Activated CD4-positive, alpha-beta T cell treated with anti-CD3 and anti-CD28 coated beads, Interleukin-2, amount 10 ng/mL, durations not matched to agents 24 days and 14 days (primary cell): ENCODE measurements around the gene RAD51B. TPM values are rescaled to one million over a fixed set of nuclear protein-coding genes. Genes with fewer than 3 reads are reported as not detected.
A peak's percentile ranks its signal among the peaks of the same experiment; 100 is the strongest.

Source experiments
- DNase-seq: peaks from one replicate; pipeline ENCODE4 v3.0.0; 2022
- H3K27ac Mint-ChIP-seq: one replicate; pipeline ENCODE4 v1.8.0; 2022; ENCODE audit warnings: mild to moderate bottlenecking, mixed read lengths
- H3K27me3 Mint-ChIP-seq: one replicate; pipeline ENCODE4 v1.8.0; 2022; ENCODE audit warnings: mixed read lengths
- H3K36me3 Mint-ChIP-seq: one replicate; pipeline ENCODE4 v1.8.0; 2022; ENCODE audit warnings: low read depth, mild to moderate bottlenecking, mixed read lengths
- H3K4me1 Mint-ChIP-seq: one replicate; pipeline ENCODE4 v1.8.0; 2021; ENCODE audit warnings: mixed read lengths
- H3K4me3 Mint-ChIP-seq: one replicate; pipeline ENCODE4 v1.8.0; 2022; ENCODE audit warnings: mild to moderate bottlenecking, moderate library complexity, mixed read lengths
- H3K9me3 Mint-ChIP-seq: one replicate; pipeline ENCODE4 v1.8.0; 2021; ENCODE audit warnings: mixed read lengths
- intact Hi-C: fragments of 100-400 bp; cut with micrococcal nuclease; formaldehyde crosslinking; loops from one replicate; pipeline ENCODE4 v1.15.1; 2023
- total RNA-seq: library from RNA; stranded (reverse); gene quantifications from 2 replicates; pipeline ENCODE4 v1.2.3, GENCODE V29; 2022

Gene RAD51B
- total RNA-seq, 1 donor from 2014 or later: 29.3 TPM

DNA sequence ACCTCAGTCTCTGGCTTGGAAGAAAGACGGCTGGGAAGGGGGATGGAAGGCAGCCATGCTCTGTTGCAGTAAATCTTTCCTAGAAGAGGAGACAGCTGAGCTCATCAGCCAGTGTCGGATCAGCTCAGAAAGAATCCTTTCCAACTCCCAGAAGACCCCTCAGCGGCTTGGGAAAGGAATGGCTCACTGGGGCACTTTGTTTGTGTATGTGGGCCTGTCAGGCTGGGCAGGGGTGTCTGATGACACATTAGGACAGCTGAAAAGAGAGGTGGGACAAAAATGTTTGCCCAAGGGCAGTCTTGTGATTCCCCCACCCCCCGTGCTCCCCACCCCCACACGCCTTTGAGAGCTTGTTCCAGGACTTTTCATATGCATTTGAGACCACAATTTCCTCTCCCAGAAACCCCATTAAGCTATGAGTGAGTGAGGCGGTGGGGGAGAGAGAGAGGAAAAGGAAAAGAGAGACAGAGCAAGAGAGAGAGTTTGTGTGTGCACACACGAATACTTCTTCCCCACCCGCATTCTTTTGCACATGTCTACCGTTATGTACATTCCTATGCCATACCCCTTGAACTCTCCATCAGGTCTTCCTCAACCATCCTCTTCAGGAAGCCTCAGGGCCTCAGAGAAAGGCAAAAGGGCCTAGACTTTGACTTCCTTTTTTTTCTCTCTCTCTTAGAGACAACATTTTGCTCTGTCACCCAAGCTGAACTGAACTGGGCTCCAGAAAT, 774.4 kb downstream of the RAD51B start:
- intact Hi-C loops: no loop called here
- Mint-ChIP-seq H3K27me3 (no peaks in the 10 kb centered on the region), H3K4me1 (peaks cover 15% of the 10 kb centered on the region), H3K9me3 (no peaks in the 10 kb centered on the region), H3K4me3 (no peak overlapping the region), H3K36me3 (no peaks in the 10 kb centered on the region), H3K27ac (peak overlapping the region; percentile 75)
- DNase-seq: no peak

DNA sequence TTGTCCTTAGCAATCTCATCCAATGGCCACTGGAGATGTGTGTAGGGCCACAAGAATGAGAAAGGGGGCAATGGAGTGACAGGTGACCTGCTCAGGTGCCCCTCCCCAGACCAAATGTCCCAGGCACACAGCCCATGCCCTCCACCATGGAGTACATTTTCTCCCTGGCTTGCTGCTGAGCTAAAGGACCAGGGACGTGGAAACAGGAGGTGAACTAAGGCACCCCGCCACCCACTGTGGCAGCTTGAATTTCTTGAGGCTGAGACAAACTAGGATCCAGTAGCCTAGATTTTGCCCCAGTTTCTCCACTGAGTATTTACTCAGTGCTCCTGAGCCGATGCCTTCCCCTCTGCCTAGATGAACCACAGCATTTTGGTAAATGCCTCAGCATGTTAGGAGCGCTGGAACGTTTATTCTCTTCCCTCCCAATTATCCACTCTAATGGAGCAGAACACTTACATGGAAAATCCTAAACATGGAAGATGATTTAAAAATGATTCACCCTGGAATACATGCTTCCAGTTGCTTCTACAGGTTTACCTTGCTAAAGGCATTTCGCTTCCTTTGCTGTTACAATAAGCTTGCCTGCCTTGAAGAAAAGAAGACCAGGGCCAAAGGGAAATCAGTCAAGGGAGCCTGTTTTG, 775.3 kb downstream of the RAD51B start:
- no peak overlapping the region for H3K4me3 Mint-ChIP-seq
- no peaks in the 10 kb centered on the region for H3K36me3 Mint-ChIP-seq
- peaks cover 15% of the 10 kb centered on the region for H3K4me1 Mint-ChIP-seq
- DNase-seq: no peak
- H3K27ac Mint-ChIP-seq: no peak overlapping the region
- no peaks in the 10 kb centered on the region for H3K9me3 Mint-ChIP-seq
- H3K27me3 Mint-ChIP-seq: no peaks in the 10 kb centered on the region
- intact Hi-C loops: no loop called here

DNA sequence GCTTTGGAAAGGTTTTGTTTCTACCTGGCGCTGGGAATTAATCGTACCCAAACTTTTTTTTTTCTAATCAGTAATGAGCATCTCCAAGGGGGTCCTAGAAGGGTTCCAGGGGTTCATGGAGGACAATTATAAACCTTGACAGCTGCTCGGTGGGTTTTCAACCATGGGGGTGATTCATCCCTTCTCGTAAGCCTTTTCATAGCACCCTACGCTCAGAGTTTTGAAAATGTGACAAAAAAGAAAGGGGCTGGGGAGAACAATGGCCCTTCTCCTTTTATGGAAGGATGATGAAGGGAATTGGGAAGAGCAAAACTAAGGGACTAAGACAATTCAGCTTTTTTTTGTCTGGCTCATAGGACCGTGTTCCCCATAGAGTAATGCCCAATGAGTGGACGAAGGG, 776.6 kb downstream of the RAD51B start:
- H3K36me3 Mint-ChIP-seq: no peaks in the 10 kb centered on the region
- no peak for DNase-seq
- intact Hi-C loops: no loop called here
- no peak overlapping the region for H3K27ac Mint-ChIP-seq
- no peaks in the 10 kb centered on the region for H3K27me3 Mint-ChIP-seq
- no peaks in the 10 kb centered on the region for H3K9me3 Mint-ChIP-seq
- H3K4me1 Mint-ChIP-seq: peaks cover 15% of the 10 kb centered on the region
- H3K4me3 Mint-ChIP-seq: no peak overlapping the region

DNA sequence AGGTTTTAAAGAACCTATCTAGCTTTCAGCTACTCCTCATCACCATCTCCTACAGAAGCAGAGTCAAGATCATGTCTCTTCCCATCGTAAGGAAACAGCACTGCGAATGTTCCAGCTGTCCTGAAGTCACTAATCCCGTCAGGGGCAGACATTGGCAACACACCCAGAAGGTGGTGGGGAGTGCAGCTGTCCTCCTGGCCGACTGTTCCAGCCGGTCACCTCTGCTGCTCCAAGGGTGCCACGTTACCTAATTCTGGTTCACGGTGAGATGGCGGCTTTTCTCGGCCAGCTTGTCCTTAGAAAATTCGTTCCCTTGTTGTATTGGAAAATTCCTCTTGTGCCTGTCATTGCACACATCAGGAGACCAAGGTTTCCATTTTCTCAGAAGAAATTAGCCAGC, 777.1 kb downstream of the RAD51B start:
- Mint-ChIP-seq H3K27me3 (no peaks in the 10 kb centered on the region), H3K9me3 (peaks cover 2% of the 10 kb centered on the region), H3K27ac (no peak overlapping the region), H3K4me3 (no peak overlapping the region), H3K36me3 (no peaks in the 10 kb centered on the region), H3K4me1 (peaks cover 12% of the 10 kb centered on the region)
- DNase-seq: no peak
- intact Hi-C loops: no loop called here

DNA sequence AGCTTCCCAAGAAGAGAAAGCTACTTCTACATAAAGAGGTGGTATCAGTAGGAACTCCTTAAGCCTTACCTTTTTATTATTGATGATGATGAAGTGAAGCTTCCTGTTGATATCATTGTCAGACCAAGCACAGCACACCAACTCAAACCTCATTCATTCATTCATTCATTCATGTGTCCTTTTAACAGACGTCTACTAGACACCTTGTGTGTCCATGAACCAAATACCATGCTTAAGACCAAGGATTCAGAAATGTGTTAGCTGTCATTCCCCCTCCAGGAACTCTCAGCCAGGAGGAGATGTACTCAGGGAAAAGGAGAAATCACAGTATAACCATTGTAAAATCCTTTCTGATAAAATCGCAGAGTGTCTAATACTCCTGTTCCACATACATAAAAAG, 778.5 kb downstream of the RAD51B start:
- no peak for DNase-seq
- Mint-ChIP-seq H3K36me3 (no peaks in the 10 kb centered on the region), H3K9me3 (peaks cover 8% of the 10 kb centered on the region), H3K27me3 (no peaks in the 10 kb centered on the region), H3K27ac (no peak overlapping the region), H3K4me3 (no peak overlapping the region), H3K4me1 (peaks cover 12% of the 10 kb centered on the region)
- intact Hi-C loops: no loop called here

DNA sequence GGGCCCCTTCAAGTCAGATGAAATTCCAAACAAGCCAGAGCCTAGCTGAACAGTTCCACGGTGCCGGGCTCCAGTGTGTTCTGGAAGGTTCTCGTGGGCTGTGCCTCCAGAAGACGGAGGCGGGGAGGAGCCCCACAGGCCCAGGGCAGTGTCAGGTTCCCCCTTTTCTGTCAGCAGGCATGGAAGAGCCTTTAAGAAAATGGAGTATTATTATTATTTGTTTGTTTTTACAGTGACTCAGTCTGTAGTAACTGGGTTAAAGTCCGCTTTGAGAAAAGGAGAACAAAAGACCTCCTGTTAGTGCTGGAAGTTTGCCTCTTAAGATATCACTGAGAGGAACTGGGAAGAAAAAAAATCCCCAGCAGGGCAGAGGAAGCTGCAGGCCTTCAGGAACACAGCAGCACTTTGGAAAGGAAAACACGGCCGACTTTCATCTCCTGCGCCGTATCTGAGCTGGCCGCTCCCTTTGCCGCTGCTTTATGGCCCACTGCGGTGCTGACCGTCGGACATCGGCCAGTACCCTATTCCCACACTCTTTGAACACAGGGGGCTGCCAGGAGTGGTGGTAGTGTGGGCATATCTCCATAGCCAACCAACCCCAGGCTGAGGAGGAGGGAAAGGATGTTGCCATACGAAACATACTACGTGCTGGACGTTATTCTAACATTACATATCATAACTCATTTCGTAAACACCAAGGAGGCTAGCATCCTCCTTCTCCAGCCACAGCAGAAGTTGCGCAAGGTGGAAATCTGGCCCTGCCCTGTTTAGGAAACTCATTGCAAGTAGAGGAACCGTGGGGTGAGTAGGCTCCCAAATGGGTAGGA, 779.3 kb downstream of the RAD51B start:
- intact Hi-C loops: no loop called here
- no peaks in the 10 kb centered on the region for H3K36me3 Mint-ChIP-seq
- no peak overlapping the region for H3K4me3 Mint-ChIP-seq
- H3K4me1 Mint-ChIP-seq: peaks cover 6% of the 10 kb centered on the region
- no peak for DNase-seq
- peaks cover 8% of the 10 kb centered on the region for H3K9me3 Mint-ChIP-seq
- no peaks in the 10 kb centered on the region for H3K27me3 Mint-ChIP-seq
- no peak overlapping the region for H3K27ac Mint-ChIP-seq

DNA sequence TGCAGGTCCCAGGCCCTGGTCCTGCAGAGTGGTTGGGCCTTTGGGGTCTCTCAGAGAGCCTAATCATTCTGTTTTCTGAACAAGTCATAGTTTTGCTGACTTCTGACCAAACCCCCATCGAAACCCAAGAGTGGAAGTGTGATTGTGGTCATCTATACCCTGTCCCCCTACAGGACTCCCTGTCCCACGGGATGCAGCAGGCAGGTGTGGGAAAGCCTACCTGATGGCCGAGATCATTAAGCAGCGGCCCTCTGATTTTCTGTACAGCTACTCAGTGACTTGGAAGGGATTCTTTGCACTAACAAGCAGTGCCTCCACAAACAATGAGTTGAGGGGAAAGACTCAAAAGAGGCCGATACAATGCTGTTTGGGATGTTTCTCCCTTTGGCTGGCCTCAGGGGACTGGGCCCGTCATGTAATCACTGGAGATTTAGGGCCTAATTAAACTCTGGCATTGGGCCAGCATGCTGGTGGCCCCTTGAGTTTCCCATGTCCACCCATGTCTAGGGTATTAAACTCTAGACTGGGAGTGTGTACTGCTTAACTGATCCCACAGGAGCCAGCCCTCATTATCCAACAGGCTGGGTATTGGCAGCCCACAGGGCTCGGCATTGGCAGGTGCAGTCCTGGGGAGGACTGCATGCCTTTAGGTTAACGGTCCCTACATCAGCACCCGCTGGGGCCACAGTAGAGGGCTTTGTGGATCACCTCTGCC, 780.5 kb downstream of the RAD51B start:
- H3K4me3 Mint-ChIP-seq: no peak overlapping the region
- no peaks in the 10 kb centered on the region for H3K27me3 Mint-ChIP-seq
- intact Hi-C loops: no loop called here

DNA sequence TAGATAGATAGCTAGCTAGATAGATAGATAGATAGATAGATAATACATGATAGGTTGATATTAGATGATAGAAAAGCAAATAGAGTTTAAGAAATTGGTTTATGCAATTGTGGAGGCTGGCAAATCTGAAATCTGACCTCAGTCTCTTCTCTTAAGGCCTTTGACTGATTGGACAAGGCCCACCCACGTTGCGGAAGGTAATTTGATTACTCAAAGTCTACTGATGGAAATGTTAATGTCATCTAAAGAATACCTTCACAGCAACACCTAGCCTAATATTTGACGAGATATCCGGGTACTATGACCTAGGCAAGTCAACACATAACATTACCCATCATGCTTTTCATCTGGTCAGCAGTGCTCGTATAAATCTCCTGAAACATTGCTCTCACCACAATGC, 782.9 kb downstream of the RAD51B start:
- H3K4me3 Mint-ChIP-seq: no peak overlapping the region
- no peak overlapping the region for H3K27ac Mint-ChIP-seq
- no peak for DNase-seq
- H3K9me3 Mint-ChIP-seq: peaks cover 13% of the 10 kb centered on the region
- H3K36me3 Mint-ChIP-seq: no peaks in the 10 kb centered on the region
- intact Hi-C loops: no loop called here
- H3K27me3 Mint-ChIP-seq: no peaks in the 10 kb centered on the region
- peaks cover 1% of the 10 kb centered on the region for H3K4me1 Mint-ChIP-seq

More for the DNA sequence above, 780.5 kb downstream of the RAD51B start:
- DNase-seq: no peak
- H3K4me1 Mint-ChIP-seq: no peaks in the 10 kb centered on the region
- H3K36me3 Mint-ChIP-seq: no peaks in the 10 kb centered on the region
- H3K27ac Mint-ChIP-seq: no peak overlapping the region
- H3K9me3 Mint-ChIP-seq: peaks cover 8% of the 10 kb centered on the region

DNA sequence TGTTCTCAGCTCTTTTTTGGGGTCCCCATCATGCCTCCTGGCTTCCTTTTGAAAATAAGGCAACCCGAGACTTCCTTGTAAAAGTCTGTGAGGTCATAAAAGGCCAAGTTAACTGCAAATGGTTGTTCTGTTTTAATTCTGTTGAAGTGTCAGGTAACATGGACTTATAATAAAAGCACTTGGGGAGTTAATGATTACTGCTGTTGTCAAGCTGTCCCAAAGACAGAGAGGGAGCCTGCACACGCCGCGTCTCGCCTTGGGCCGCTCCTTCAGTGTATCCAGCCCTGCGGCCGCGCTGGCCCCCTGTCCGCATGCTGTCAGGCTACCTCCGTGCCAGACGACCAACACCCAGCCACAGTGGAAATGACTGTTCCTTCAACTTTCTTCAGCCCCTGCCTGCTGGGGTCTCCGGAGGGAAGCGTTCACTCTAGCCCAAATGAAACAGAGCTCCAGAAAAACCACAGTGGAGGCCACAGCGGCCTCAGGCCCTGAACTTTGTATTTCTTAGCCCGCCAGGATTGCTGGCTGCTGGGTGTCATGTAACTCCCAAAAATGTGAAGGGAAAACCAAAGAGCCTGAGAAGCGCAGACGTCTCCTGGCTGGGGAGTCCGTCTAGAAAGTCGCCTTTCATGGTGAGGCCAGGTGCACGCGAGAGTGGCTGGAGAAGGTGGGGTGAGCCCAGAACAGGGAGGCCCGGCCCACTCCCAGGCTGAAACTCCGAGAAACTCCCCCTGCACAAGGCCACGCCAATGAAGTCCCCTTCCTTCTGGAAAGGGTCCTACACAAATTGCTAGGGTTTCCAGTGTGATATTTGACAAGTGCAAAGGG, 784.2 kb downstream of the RAD51B start:
- H3K4me1 Mint-ChIP-seq: peaks cover 4% of the 10 kb centered on the region
- intact Hi-C loops: no loop called here
- no peaks in the 10 kb centered on the region for H3K36me3 Mint-ChIP-seq
- H3K4me3 Mint-ChIP-seq: no peak overlapping the region
- H3K27ac Mint-ChIP-seq: no peak overlapping the region
- peaks cover 13% of the 10 kb centered on the region for H3K9me3 Mint-ChIP-seq
- H3K27me3 Mint-ChIP-seq: no peaks in the 10 kb centered on the region
- no peak for DNase-seq

DNA sequence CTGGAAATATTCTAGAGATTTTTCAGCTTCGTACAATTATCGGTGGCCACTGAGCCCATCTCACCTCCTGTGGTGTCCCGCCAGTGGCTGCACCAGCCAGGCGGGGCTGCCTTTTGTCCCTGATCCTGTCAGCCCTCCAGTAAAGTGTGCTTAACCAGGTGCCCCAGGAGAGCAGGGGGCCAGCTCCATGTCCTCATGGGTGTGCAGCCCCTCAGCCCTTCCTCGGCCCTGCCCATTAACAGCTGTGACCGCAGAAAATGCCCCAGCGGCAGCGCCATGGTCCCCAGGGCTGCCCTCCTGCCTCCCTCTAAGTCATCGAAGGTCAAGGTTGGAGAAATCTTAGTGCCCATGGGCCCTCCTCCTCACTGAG, 784.8 kb downstream of the RAD51B start:
- intact Hi-C loops: no loop called here
- H3K36me3 Mint-ChIP-seq: no peaks in the 10 kb centered on the region
- no peaks in the 10 kb centered on the region for H3K27me3 Mint-ChIP-seq
- H3K27ac Mint-ChIP-seq: no peak overlapping the region
- H3K9me3 Mint-ChIP-seq: peaks cover 13% of the 10 kb centered on the region
- no peak for DNase-seq
- H3K4me1 Mint-ChIP-seq: peaks cover 4% of the 10 kb centered on the region
- H3K4me3 Mint-ChIP-seq: no peak overlapping the region

DNA sequence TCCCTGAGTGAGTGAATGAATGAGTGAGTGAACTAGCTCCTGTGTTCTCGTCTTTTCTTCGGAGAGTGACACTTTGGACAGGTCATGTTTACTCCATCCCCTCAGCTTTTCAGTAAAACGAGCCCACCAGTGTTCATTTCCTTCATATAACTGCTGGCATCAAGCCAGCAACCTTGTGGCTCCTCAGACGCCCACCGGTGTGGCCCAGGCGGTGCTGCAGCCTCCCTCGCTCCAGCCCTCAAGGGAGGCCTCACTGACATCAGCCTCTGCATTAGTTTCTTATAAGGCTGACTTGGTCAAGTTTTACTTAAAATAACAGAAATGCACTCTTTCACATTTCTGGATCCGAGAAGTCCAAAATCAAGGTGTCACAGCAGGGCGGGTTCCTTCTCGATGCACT, 785.2 kb downstream of the RAD51B start:
- no peak overlapping the region for H3K4me3 Mint-ChIP-seq
- intact Hi-C loops: no loop called here
- H3K9me3 Mint-ChIP-seq: peaks cover 13% of the 10 kb centered on the region
- no peak for DNase-seq
- no peaks in the 10 kb centered on the region for H3K27me3 Mint-ChIP-seq
- peaks cover 4% of the 10 kb centered on the region for H3K4me1 Mint-ChIP-seq
- H3K27ac Mint-ChIP-seq: no peak overlapping the region
- no peaks in the 10 kb centered on the region for H3K36me3 Mint-ChIP-seq

DNA sequence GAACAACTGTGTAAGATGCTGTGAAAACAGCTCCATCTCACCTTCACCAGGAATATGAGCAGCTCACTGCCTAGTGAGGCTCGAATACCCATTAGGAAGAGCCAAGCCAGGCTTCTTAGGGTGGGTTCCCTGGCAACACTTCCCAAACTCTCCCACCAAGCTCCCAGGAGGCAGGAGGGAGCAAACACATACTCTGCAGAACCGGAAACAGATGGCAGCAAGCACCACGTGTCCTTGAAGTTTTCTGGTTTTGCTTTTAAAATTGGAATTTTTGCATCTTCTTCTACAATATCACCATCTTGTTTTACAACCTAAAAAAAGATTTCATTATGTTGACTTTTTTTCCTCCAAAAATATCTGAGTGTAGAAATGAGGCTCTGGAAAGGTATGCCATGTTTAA, 786.6 kb downstream of the RAD51B start:
- Mint-ChIP-seq H3K36me3 (no peaks in the 10 kb centered on the region), H3K9me3 (peaks cover 13% of the 10 kb centered on the region), H3K27me3 (no peaks in the 10 kb centered on the region), H3K4me1 (peaks cover 4% of the 10 kb centered on the region), H3K4me3 (no peak overlapping the region), H3K27ac (no peak overlapping the region)
- DNase-seq: no peak
- intact Hi-C loops: no loop called here

DNA sequence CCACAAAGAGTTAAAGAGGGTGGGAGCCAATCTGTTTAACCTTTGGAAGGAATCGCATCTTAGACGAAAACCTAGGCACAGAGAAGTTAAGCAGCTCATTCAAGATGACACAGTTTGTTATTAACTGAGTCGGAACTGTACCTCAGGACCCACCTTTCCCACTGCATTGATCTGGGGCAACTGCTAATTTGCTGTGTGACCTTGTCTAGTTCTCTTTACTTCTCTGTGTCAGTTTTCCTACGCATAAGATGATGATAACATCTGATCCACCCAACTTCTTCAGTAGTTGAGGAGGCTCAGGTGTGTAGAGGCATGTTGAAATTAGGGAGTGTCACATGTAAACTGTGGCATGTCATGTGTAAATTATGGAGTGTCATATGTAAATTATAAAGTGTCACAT, 787.1 kb downstream of the RAD51B start:
- H3K4me3 Mint-ChIP-seq: no peak overlapping the region
- no peak for DNase-seq
- H3K27me3 Mint-ChIP-seq: no peaks in the 10 kb centered on the region
- H3K27ac Mint-ChIP-seq: no peak overlapping the region
- peaks cover 4% of the 10 kb centered on the region for H3K4me1 Mint-ChIP-seq
- peaks cover 11% of the 10 kb centered on the region for H3K9me3 Mint-ChIP-seq
- intact Hi-C loops: no loop called here
- no peaks in the 10 kb centered on the region for H3K36me3 Mint-ChIP-seq
